Stomach (tissue), 4 donors: Measurements from ENCODE around the gene IGSF9B.

ENCODE experiments used
- EP300 ChIP-seq: sonication (generic); formaldehyde crosslinking; IDR thresholded peaks from one replicate; pipeline ENCODE4 v1.6.1; 2017; ENCODE audit warnings: antibody characterized with exemption
- POLR2AphosphoS5 ChIP-seq, 3 donors: sonication (generic); formaldehyde crosslinking; IDR thresholded peaks; one replicate each; pipeline ENCODE4 v1.6.1; 2016; ENCODE audit warnings: antibody characterized with exemption in 3 of 3
- TF ChIP-seq, protein P1 (sequence below), 7 experiments: fragments of 450-650 bp in 4 of 7; fragments of 200-600 bp in 3 of 7; sonication (generic) in 3 of 7; IDR thresholded peaks; one replicate each; pipeline ENCODE4 v1.5.1; 2016 to 2019; ENCODE audit warnings: antibody characterized with exemption in 7 of 7, control low read depth in 2 of 7, mild to moderate bottlenecking in 1 of 7

DNA sequence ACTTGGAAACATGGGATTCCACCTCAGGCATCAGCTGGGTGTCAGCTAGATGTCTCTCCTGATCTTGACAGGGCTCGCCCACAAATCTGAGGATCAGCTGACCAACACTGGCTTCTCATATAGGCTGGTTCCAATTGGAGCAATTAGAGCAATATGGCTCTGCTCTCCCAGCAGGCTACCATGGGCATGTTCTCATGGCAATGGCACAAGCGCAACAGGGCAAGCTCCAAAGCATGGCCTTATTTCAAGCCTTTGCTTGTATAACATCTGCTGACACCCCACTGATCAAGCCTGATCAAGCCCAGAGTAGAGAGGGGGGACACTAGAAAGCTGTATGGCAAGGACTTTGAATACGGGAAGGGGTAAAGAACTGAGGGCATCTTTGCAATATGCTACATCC lies 70.7 kb downstream of the IGSF9B start:
- TF ChIP-seq EP300 (no peak), POLR2AphosphoS5 (IDR thresholded peaks at IDR 0.05) (no peak)
- TF ChIP-seq, protein P1, sequence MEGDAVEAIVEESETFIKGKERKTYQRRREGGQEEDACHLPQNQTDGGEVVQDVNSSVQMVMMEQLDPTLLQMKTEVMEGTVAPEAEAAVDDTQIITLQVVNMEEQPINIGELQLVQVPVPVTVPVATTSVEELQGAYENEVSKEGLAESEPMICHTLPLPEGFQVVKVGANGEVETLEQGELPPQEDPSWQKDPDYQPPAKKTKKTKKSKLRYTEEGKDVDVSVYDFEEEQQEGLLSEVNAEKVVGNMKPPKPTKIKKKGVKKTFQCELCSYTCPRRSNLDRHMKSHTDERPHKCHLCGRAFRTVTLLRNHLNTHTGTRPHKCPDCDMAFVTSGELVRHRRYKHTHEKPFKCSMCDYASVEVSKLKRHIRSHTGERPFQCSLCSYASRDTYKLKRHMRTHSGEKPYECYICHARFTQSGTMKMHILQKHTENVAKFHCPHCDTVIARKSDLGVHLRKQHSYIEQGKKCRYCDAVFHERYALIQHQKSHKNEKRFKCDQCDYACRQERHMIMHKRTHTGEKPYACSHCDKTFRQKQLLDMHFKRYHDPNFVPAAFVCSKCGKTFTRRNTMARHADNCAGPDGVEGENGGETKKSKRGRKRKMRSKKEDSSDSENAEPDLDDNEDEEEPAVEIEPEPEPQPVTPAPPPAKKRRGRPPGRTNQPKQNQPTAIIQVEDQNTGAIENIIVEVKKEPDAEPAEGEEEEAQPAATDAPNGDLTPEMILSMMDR (IDR thresholded peaks at IDR 0.05) = no peak
